Esophagus squamous epithelium (tissue), 5 donors: ENCODE results near the gene OAT. TPM values are rescaled to one million over a fixed set of nuclear protein-coding genes. Genes with fewer than 3 reads are reported as not detected.

Source experiments
- DNase-seq: peaks from one replicate; lab custom pipeline; 2025; lab: John Stamatoyannopoulos, UW
- H3K27ac ChIP-seq, 4 donors: fragments of 200-600 bp; sonication (generic); one replicate each; pipeline ENCODE4 v1.5.1; 2016 to 2019; ENCODE audit warnings: mild to moderate bottlenecking in 1 of 4
- H3K27me3 ChIP-seq, 4 donors: fragments of 200-600 bp; sonication (generic); 1 replicate in 3 of 4; 2 replicates in 1 of 4; pipeline versions ENCODE4 v1.5.1 to v1.6.0; 2017 to 2021; ENCODE audit warnings: antibody characterized with exemption in 1 of 4
- H3K36me3 ChIP-seq, 3 donors: fragments of 200-600 bp; sonication (generic); one replicate each; pipeline ENCODE4 v1.5.1; 2016 to 2019
- H3K4me1 ChIP-seq, 3 donors: fragments of 200-600 bp; sonication (generic); one replicate each; pipeline ENCODE4 v1.5.1; 2017 to 2019
- H3K4me3 ChIP-seq, 4 donors: fragments of 200-600 bp; sonication (generic); 1 replicate in 3 of 4; 2 replicates in 1 of 4; pipeline ENCODE4 v1.5.1; 2016 to 2019; ENCODE audit warnings: mild to moderate bottlenecking in 2 of 4, moderate library complexity in 1 of 4
- H3K9me3 ChIP-seq, 3 donors: fragments of 200-600 bp; sonication (generic); one replicate each; pipeline ENCODE4 v1.5.1; 2016 to 2019
- POLR2A ChIP-seq, 4 donors: fragments of 450-650 bp; IDR thresholded peaks; one replicate each; pipeline ENCODE4 v1.6.1; 2017; ENCODE audit warnings: antibody characterized with exemption in 4 of 4, mild to moderate bottlenecking in 4 of 4, moderate library complexity in 3 of 4
- WGBS, 2 donors: methylation state at CpG; one replicate each; pipeline ENCODE4 v1.1.5; 2018; 5-methylcytosine and 5-hydroxymethylcytosine counted together
- intact Hi-C: fragments of 100-400 bp; cut with DNase I; formaldehyde crosslinking; loops from one replicate; pipeline ENCODE4 v1.15.0; 2022
- total RNA-seq, 4 donors: library from RNA; depleted of rRNA; stranded (reverse); fragments of >200 nt; gene quantifications; one replicate each; pipeline ENCODE4 v1.1.0, GENCODE V29; 2016
- TF ChIP-seq, protein P1 (sequence below), 6 experiments: fragments of 450-650 bp in 4 of 6; fragments of 200-600 bp in 2 of 6; sonication (generic) in 2 of 6; IDR thresholded peaks; one replicate each; pipeline ENCODE4 v1.5.1; 2016 to 2019; ENCODE audit warnings: antibody characterized with exemption in 6 of 6, mild to moderate bottlenecking in 4 of 6, moderate library complexity in 4 of 6
- donor health status: DM: yes; HTN: yes; CAD: no.

OAT gene
- total RNA-seq, 4 donors from 2014 or later = 101 to 194 (median 131) TPM

DNA sequence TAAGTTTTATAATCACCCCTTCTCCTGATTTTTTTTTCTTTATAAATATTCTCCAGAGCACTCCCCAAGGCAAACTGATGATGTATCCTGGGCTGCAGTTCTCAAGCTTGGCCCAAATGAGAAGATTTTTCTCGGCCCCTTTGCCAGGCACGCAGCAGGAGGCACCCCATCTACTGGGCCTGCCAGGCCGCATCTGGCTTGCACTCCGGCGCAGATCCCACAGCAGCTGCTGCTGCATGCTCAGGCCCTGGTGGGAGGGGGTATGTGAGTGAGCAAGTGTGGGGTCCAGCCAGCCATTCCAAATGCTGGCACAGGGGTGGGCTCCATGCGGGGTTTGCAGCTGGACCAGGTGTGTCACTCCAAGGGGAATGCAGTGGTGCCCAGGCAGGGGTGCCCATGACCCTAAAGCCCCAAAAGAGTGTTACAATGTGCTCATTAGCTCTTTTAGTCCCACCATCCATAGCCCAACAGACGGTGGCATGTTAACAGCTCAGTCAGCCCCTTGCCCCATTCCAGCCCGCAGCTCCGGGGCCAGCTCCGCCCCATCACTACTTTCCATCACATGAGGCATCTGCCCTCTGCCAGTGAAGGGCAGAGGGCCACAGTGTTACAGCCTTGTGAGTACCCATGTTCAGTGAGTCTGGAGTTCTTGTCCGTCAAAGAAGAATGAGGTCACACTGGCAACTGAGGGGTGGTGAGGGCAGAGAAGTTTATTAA is 25.9 kb downstream of the OAT start:
- DNase-seq = no peak
- Histone ChIP-seq H3K4me1 (peaks cover 5 to 15% (median 10%) of the 10 kb centered on the region in 3 donors), H3K27me3 (no peaks in the 10 kb centered on the region), H3K27ac (no peak overlapping the region), H3K36me3 (peaks cover 0 to 18% (median under 1%) of the 10 kb centered on the region in 3 donors), H3K4me3 (no peak overlapping the region), H3K9me3 (no peaks in the 10 kb centered on the region)
- intact Hi-C loops = no loop called here
- WGBS, 2 donors = 91 to 92% methylated on average over 4 to 8 of the region's 11 CpGs
- TF ChIP-seq POLR2A (IDR thresholded peaks at IDR 0.05) = no peak
- TF ChIP-seq, protein P1, sequence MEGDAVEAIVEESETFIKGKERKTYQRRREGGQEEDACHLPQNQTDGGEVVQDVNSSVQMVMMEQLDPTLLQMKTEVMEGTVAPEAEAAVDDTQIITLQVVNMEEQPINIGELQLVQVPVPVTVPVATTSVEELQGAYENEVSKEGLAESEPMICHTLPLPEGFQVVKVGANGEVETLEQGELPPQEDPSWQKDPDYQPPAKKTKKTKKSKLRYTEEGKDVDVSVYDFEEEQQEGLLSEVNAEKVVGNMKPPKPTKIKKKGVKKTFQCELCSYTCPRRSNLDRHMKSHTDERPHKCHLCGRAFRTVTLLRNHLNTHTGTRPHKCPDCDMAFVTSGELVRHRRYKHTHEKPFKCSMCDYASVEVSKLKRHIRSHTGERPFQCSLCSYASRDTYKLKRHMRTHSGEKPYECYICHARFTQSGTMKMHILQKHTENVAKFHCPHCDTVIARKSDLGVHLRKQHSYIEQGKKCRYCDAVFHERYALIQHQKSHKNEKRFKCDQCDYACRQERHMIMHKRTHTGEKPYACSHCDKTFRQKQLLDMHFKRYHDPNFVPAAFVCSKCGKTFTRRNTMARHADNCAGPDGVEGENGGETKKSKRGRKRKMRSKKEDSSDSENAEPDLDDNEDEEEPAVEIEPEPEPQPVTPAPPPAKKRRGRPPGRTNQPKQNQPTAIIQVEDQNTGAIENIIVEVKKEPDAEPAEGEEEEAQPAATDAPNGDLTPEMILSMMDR (IDR thresholded peaks at IDR 0.05) = no peak

DNA sequence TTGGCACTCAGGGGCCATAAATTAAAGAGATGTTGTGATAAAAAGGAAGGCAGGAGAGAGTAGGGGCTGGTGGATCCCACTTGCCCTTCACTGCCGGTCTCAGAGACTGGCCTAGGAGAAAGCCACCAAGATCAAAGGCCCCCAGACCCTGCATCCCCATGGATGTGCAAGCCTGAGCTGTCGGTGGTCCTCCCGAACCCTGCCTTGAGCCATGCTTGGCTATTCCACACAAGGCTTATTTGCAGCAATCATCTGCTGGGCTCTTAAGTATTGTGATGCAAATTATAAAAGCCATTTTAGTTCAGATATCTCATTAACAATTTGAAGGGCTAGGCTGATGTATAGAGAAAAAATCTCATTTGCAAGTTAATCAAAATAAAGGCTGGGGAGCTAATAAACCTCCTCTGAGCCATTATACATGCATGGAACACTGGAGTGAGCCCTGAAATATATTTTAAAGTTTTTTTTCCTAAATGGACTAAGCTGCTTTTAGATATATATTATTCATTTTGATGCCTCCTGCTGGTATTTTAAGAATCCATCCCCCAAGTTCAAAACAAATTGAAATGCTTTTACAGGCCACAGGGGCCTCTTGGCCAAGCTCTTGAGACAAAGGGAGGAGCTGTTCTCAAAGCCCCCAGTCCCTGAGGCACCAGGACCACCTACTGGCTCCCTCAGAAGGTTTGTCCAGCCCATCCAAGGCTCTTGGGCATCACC is 28.1 kb downstream of the OAT start:
- no peaks in the 10 kb centered on the region for H3K36me3 ChIP-seq
- WGBS, 2 donors = 87 to 93% methylated on average over 3 of the region's 3 CpGs

DNA sequence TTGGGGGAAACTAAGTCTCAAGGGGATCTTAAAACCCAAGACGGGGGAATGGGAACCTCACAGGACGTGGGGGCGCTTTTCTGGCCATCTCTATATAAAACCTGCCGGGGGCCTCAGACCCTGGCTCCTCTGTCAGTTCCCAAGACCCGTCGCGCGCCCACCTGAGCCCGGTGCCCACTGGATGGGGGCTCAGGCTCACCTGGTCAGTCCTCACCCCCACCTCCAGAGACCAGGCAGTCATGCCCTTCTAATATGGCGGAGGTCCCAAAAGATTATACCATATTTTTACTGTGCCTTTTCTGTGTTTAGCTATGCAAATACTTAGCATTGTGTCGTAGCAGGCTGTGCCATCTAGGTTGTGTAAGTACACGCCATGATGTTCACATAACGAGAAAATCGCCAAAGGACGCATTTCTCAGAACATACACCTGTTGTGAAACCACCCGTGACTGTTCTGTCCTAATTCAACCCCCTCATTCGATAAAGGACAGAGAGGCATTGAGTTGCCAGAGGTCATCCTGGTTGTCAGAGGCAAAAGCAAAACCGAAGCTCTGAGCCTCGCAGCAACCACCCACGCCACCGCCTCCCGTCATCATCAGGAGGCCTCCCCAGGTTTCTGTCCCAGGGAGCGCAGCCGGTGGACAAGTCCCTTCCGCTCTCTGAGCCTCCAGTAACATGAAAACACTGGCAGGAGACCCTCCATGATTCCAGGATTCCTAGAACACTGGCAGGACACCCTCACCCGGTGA is 28.9 kb downstream of the OAT start:
- Histone ChIP-seq H3K27ac (peak overlapping the region in 1 of 4 donors; percentile 47), H3K27me3 (peaks cover 0 to 14% (median 0%) of the 10 kb centered on the region in 4 donors), H3K36me3 (no peaks in the 10 kb centered on the region), H3K4me1 (peaks cover 5 to 15% (median 10%) of the 10 kb centered on the region in 3 donors), H3K4me3 (peak overlapping the region in 3 of 4 donors; percentile 50 to 67 (median 50)), H3K9me3 (no peaks in the 10 kb centered on the region)
- intact Hi-C loops = loop anchor here (5.0 to 10.0 kb wide), 2 partner anchors 397 to 805 kb away; no protein-coding TSS in a partner anchor
- 68 to 75% methylated on average over 14 to 21 of the region's 26 CpGs for WGBS, 2 donors
- no peak for TF ChIP-seq POLR2A (IDR thresholded peaks at IDR 0.05)
- TF ChIP-seq, protein P1 (IDR thresholded peaks at IDR 0.05) = no peak
- no peak for DNase-seq

More for the DNA sequence above, 28.1 kb downstream of the OAT start:
- no peak for DNase-seq
- H3K9me3 ChIP-seq = no peaks in the 10 kb centered on the region
- H3K27ac ChIP-seq = no peak overlapping the region
- TF ChIP-seq, protein P1 (IDR thresholded peaks at IDR 0.05) = no peak
- TF ChIP-seq POLR2A (IDR thresholded peaks at IDR 0.05) = no peak
- no peak overlapping the region for H3K4me3 ChIP-seq
- peaks cover 5 to 15% (median 10%) of the 10 kb centered on the region in 3 donors for H3K4me1 ChIP-seq
- H3K27me3 ChIP-seq = peaks cover 0 to 9% (median 0%) of the 10 kb centered on the region in 4 donors
- intact Hi-C loops = no loop called here

DNA sequence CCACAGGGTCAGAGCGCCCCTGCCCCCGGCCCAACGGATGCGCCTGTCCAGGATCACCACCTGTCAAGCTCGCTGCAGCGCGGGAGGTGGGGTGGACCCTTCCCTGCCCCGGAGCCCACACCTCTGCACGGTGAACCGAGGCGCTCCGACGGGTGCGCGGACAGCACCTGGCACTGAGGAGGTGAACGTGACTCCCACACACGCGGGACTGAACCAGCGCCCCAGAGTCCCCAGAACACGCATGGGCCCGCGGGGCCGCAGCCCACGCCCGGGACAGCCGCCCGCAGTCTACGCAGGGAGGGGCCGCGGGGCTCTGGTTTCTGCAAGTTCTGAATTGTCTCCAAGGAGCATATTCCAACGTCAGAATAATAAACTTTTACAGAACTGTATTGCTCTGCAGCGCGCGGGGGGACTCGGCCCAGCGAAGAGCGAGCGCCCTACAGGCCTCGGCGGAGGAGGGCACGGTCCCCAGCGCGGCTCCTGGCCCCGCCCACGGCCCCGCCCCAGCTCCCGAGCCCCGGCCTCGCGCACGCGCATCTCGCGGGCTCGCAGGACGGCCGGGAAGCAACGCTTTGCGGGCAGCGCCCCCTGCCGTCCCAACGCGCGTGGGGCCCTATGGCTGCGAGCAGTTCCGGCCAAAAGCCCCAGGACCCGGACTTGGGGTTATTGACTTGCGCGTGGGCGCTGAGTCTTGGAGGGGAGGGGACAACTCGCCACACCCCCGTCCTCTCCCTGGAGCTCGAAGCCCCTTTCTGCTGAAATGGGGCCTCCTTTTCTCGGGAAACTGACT is 29.7 kb downstream of the OAT start:
- Histone ChIP-seq H3K36me3 (no peaks in the 10 kb centered on the region), H3K27ac (peak overlapping the region; percentile 11 to 50 (median 31)), H3K4me3 (peak overlapping the region; percentile 30 to 67 (median 50)), H3K4me1 (peaks cover 5 to 15% (median 10%) of the 10 kb centered on the region in 3 donors), H3K27me3 (peaks cover 0 to 14% (median 0%) of the 10 kb centered on the region in 4 donors), H3K9me3 (no peaks in the 10 kb centered on the region)
- intact Hi-C loops = loop anchor here (5.0 to 10.0 kb wide), 2 partner anchors 397 to 804 kb away; no protein-coding TSS in a partner anchor
- peak; percentile 46 for DNase-seq
- WGBS, 2 donors = 2% methylated on average over 20 of the region's 74 CpGs; no CpG with 5 or more reads in 1 of the 2 donors
- peak in 2 of 4 donors; percentile 17 to 24 for TF ChIP-seq POLR2A (IDR thresholded peaks at IDR 0.05)
- TF ChIP-seq, protein P1 (IDR thresholded peaks at IDR 0.05) = peak; percentile 95 to 99 (median 98)
